ENCODE data around the gene LEMD2. TPM values are rescaled to one million over a fixed set of nuclear protein-coding genes. Genes with fewer than 3 reads are reported as not detected.

Gene LEMD2
- total RNA-seq, 1 experiment from 2014 or later: 65.1 TPM

GRCh38 chr6:33766921-33767907, 21.7 kb downstream of the LEMD2 start:
- DNase-seq (ENCODE audit: low spot score): no peak
- in situ Hi-C loops (cut with HindIII; ENCODE audit: low sequenced_read_pairs): no loop called here

GRCh38 chr6:33765368-33765767, 23.6 kb downstream of the LEMD2 start:
- DNase-seq (ENCODE audit: low spot score): no peak

GRCh38 chr6:33764036-33764435, 24.9 kb downstream of the LEMD2 start:
- no peak for DNase-seq (ENCODE audit: low spot score)
- in situ Hi-C loops (cut with HindIII; ENCODE audit: low sequenced_read_pairs): no loop called here

More at GRCh38 chr6:33765368-33765767, 23.6 kb downstream of the LEMD2 start:
- in situ Hi-C loops (cut with HindIII; ENCODE audit: low sequenced_read_pairs): no loop called here

- no peak for DNase-seq (ENCODE audit: low spot score)
- in situ Hi-C loops (cut with HindIII; ENCODE audit: low sequenced_read_pairs): no loop called here
These were observed 25.4 kb downstream of the LEMD2 start for GRCh38 chr6:33763483-33763882.

GRCh38 chr6:33762713-33763112, 26.2 kb downstream of the LEMD2 start:
- in situ Hi-C loops (cut with HindIII; ENCODE audit: low sequenced_read_pairs): no loop called here
- DNase-seq (ENCODE audit: low spot score): no peak

GRCh38 chr6:33761922-33762629, 26.9 kb downstream of the LEMD2 start:
- in situ Hi-C loops (cut with HindIII; ENCODE audit: low sequenced_read_pairs): no loop called here
- DNase-seq (ENCODE audit: low spot score): no peak

- in situ Hi-C loops (cut with HindIII; ENCODE audit: low sequenced_read_pairs): no loop called here
- no peak for DNase-seq (ENCODE audit: low spot score)
These were observed 27.4 kb downstream of the LEMD2 start for GRCh38 chr6:33761581-33761921.

GRCh38 chr6:33759887-33760629, 28.9 kb downstream of the LEMD2 start:
- in situ Hi-C loops (cut with HindIII; ENCODE audit: low sequenced_read_pairs): no loop called here
- no peak for DNase-seq (ENCODE audit: low spot score)

- in situ Hi-C loops (cut with HindIII; ENCODE audit: low sequenced_read_pairs): no loop called here
These were observed 30.1 kb downstream of the LEMD2 start for GRCh38 chr6:33758815-33759216.

GRCh38 chr6:33757906-33758305, 31.0 kb downstream of the LEMD2 start:
- in situ Hi-C loops (cut with HindIII; ENCODE audit: low sequenced_read_pairs): no loop called here
- no peak for DNase-seq (ENCODE audit: low spot score)

More at GRCh38 chr6:33758815-33759216, 30.1 kb downstream of the LEMD2 start:
- DNase-seq (ENCODE audit: low spot score): no peak

- in situ Hi-C loops (cut with HindIII; ENCODE audit: low sequenced_read_pairs): no loop called here
- DNase-seq (ENCODE audit: low spot score): no peak
These were observed 31.8 kb downstream of the LEMD2 start for GRCh38 chr6:33757113-33757512.

GRCh38 chr6:33756211-33756954, 32.5 kb downstream of the LEMD2 start:
- in situ Hi-C loops (cut with HindIII; ENCODE audit: low sequenced_read_pairs): no loop called here

GRCh38 chr6:33755070-33755869, 33.7 kb downstream of the LEMD2 start:
- no peak for DNase-seq (ENCODE audit: low spot score)
- in situ Hi-C loops (cut with HindIII; ENCODE audit: low sequenced_read_pairs): no loop called here

More at GRCh38 chr6:33756211-33756954, 32.5 kb downstream of the LEMD2 start:
- DNase-seq (ENCODE audit: low spot score): no peak

GRCh38 chr6:33754222-33754621, 34.7 kb downstream of the LEMD2 start:
- in situ Hi-C loops (cut with HindIII; ENCODE audit: low sequenced_read_pairs): no loop called here

GRCh38 chr6:33752646-33753015, 36.3 kb downstream of the LEMD2 start:
- in situ Hi-C loops (cut with HindIII; ENCODE audit: low sequenced_read_pairs): no loop called here

More at GRCh38 chr6:33754222-33754621, 34.7 kb downstream of the LEMD2 start:
- DNase-seq (ENCODE audit: low spot score): no peak

GRCh38 chr6:33751771-33752645, 36.9 kb downstream of the LEMD2 start:
- in situ Hi-C loops (cut with HindIII; ENCODE audit: low sequenced_read_pairs): no loop called here
- DNase-seq (ENCODE audit: low spot score): no peak

More at GRCh38 chr6:33752646-33753015, 36.3 kb downstream of the LEMD2 start:
- DNase-seq (ENCODE audit: low spot score): no peak
